DMS79 (cell line): ENCODE results near the gene AKR1B1.

ENCODE experiments used
- DNase-seq: peaks from one replicate; lab custom pipeline; 2025; lab: John Stamatoyannopoulos, UW

AKR1B1 gene

GRCh38 chr7:134469622-134470021 is 10.7 kb upstream of the AKR1B1 start:
- no peak for DNase-seq

GRCh38 chr7:134468475-134468874 is 9.6 kb upstream of the AKR1B1 start:
- DNase-seq: no peak

GRCh38 chr7:134468054-134468453 is 9.2 kb upstream of the AKR1B1 start:
- DNase-seq: no peak

GRCh38 chr7:134465491-134465890 is 6.6 kb upstream of the AKR1B1 start:
- no peak for DNase-seq

- DNase-seq: no peak
These were observed 5.6 kb upstream of the AKR1B1 start for GRCh38 chr7:134464496-134464895.

- no peak for DNase-seq
These were observed 4.9 kb upstream of the AKR1B1 start for GRCh38 chr7:134463751-134464150.

- DNase-seq: no peak
These were observed 3.5 kb upstream of the AKR1B1 start for GRCh38 chr7:134462337-134462925.

- no peak for DNase-seq
These were observed 3.0 kb upstream of the AKR1B1 start for GRCh38 chr7:134461916-134462315.

GRCh38 chr7:134459981-134460380 is 1.1 kb upstream of the AKR1B1 start:
- DNase-seq: no peak

- peak; percentile 65 for DNase-seq
These were observed 527 bp downstream of the AKR1B1 start for GRCh38 chr7:134458341-134458805.

GRCh38 chr7:134457210-134457609 is 1.7 kb downstream of the AKR1B1 start:
- no peak for DNase-seq

- no peak for DNase-seq
These were observed 4.6 kb downstream of the AKR1B1 start for GRCh38 chr7:134454277-134454676.

GRCh38 chr7:134453518-134453917 is 5.4 kb downstream of the AKR1B1 start:
- no peak for DNase-seq

- DNase-seq: no peak
These were observed 5.9 kb downstream of the AKR1B1 start for GRCh38 chr7:134452991-134453473.

GRCh38 chr7:134452419-134452838 is 6.5 kb downstream of the AKR1B1 start:
- no peak for DNase-seq

- no peak for DNase-seq
These were observed 7.2 kb downstream of the AKR1B1 start for GRCh38 chr7:134451656-134452055.

- DNase-seq: no peak
These were observed 8.5 kb downstream of the AKR1B1 start for GRCh38 chr7:134450294-134451000.

GRCh38 chr7:134449680-134450079 is 9.2 kb downstream of the AKR1B1 start:
- no peak for DNase-seq

- no peak for DNase-seq
These were observed 10.3 kb downstream of the AKR1B1 start for GRCh38 chr7:134448356-134449229.

GRCh38 chr7:134447383-134447782 is 11.5 kb downstream of the AKR1B1 start:
- no peak for DNase-seq

- no peak for DNase-seq
These were observed 12.0 kb downstream of the AKR1B1 start for GRCh38 chr7:134446923-134447322.

GRCh38 chr7:134446446-134446845 is 12.5 kb downstream of the AKR1B1 start:
- DNase-seq: no peak

GRCh38 chr7:134444961-134445315 is 14.0 kb downstream of the AKR1B1 start:
- DNase-seq: no peak
